Activated CD4-positive, alpha-beta T cell treated with anti-CD3 and anti-CD28 coated beads, Interleukin-2, Interleukin-6, amounts not matched to agents 100 ng/mL and 50 ng/mL, durations not matched to agents 16 hours and 8 hours (primary cell): ENCODE measurements around the gene ROBO2.

Experiments
- DNase-seq: peaks from one replicate; pipeline ENCODE4 v3.0.0-alpha.2; 2020

The ROBO2 gene

GRCh38 chr3:77524946-77525682 is 485.2 kb downstream of the ROBO2 start:
- no peak for DNase-seq

- DNase-seq: no peak
Measured at GRCh38 chr3:77526573-77527113, 486.7 kb downstream of the ROBO2 start.

- DNase-seq: no peak
Measured at GRCh38 chr3:77529522-77529921, 489.6 kb downstream of the ROBO2 start.

- no peak for DNase-seq
Measured at GRCh38 chr3:77530870-77531269, 491.0 kb downstream of the ROBO2 start.

GRCh38 chr3:77535116-77535515 is 495.2 kb downstream of the ROBO2 start:
- no peak for DNase-seq

GRCh38 chr3:77536038-77536775 is 496.3 kb downstream of the ROBO2 start:
- DNase-seq: no peak

GRCh38 chr3:77539014-77539413 is 499.1 kb downstream of the ROBO2 start:
- DNase-seq: no peak

- DNase-seq: no peak
Measured at GRCh38 chr3:77539677-77540076, 499.8 kb downstream of the ROBO2 start.

GRCh38 chr3:77541203-77541922 is 501.5 kb downstream of the ROBO2 start:
- no peak for DNase-seq

GRCh38 chr3:77546246-77546645 is 506.3 kb downstream of the ROBO2 start:
- DNase-seq: no peak

GRCh38 chr3:77549034-77549433 is 509.1 kb downstream of the ROBO2 start:
- no peak for DNase-seq

GRCh38 chr3:77553240-77553639 is 513.3 kb downstream of the ROBO2 start:
- no peak for DNase-seq

- DNase-seq: no peak
Measured at GRCh38 chr3:77562089-77562488, 522.2 kb downstream of the ROBO2 start.

GRCh38 chr3:77563012-77563411 is 523.1 kb downstream of the ROBO2 start:
- no peak for DNase-seq

GRCh38 chr3:77566055-77566454 is 526.2 kb downstream of the ROBO2 start:
- DNase-seq: no peak

- no peak for DNase-seq
Measured at GRCh38 chr3:77571971-77572715, 532.2 kb downstream of the ROBO2 start.

GRCh38 chr3:77577264-77577663 is 537.4 kb downstream of the ROBO2 start:
- DNase-seq: no peak

GRCh38 chr3:77586216-77586615 is 546.3 kb downstream of the ROBO2 start:
- no peak for DNase-seq

- no peak for DNase-seq
Measured at GRCh38 chr3:77588863-77589262, 549.0 kb downstream of the ROBO2 start.

GRCh38 chr3:77590191-77590590 is 550.3 kb downstream of the ROBO2 start:
- DNase-seq: no peak

- no peak for DNase-seq
Measured at GRCh38 chr3:77595371-77595870, 555.5 kb downstream of the ROBO2 start.

- no peak for DNase-seq
Measured at GRCh38 chr3:77599948-77600347, 560.0 kb downstream of the ROBO2 start.
